GM21367 (cell line): ENCODE measurements around the gene MYL9.

Experiments used
- ATAC-seq: cut with Tn5 transposase; IDR thresholded peaks from one replicate; pipeline ENCODE4 v1.9.1; 2021; ENCODE audit not compliant: unreplicated experiment

Gene MYL9

GRCh38 chr20:36578356-36579041 lies 37.2 kb downstream of the MYL9 start:
- no peak for ATAC-seq

- no peak for ATAC-seq
These were observed 38.8 kb downstream of the MYL9 start for GRCh38 chr20:36579996-36580545.

- ATAC-seq = no peak
These were observed 41.0 kb downstream of the MYL9 start for GRCh38 chr20:36582322-36582721.

- no peak for ATAC-seq
These were observed 41.5 kb downstream of the MYL9 start for GRCh38 chr20:36582821-36583220.

GRCh38 chr20:36584018-36584481 lies 42.7 kb downstream of the MYL9 start:
- ATAC-seq = no peak

GRCh38 chr20:36585410-36586125 lies 44.2 kb downstream of the MYL9 start:
- ATAC-seq = no peak

GRCh38 chr20:36587388-36588070 lies 46.2 kb downstream of the MYL9 start:
- ATAC-seq = no peak

- ATAC-seq = no peak
These were observed 50.0 kb downstream of the MYL9 start for GRCh38 chr20:36591281-36591680.

- ATAC-seq = no peak
These were observed 50.7 kb downstream of the MYL9 start for GRCh38 chr20:36591854-36592641.

GRCh38 chr20:36593347-36593929 lies 52.1 kb downstream of the MYL9 start:
- no peak for ATAC-seq

GRCh38 chr20:36599912-36600345 lies 58.6 kb downstream of the MYL9 start:
- ATAC-seq = no peak
